Activated T-cell treated with anti-CD3 and anti-CD28 coated beads, Interleukin-2, amount 50 U/mL, for 48 hours (primary cell): ENCODE data around the gene CPLX3.

Experiments used
- DNase-seq, 2 experiments: peaks; one replicate each; pipeline ENCODE4 v3.0.0-alpha.2; 2020

The CPLX3 gene

GRCh38 chr15:74878273-74878672 is 51.8 kb downstream of the CPLX3 start:
- DNase-seq, result no peak
